CD4-positive, alpha-beta T cell treated with Interleukin-4 for 1 hour (primary cell): Measurements from ENCODE around the gene RUSF1.
"Not testable (repeated sequence)": the region's sequence is repeated elsewhere in the genome, so short reads cannot be mapped to it uniquely, and the experiment has no call there.

Source experiments
- DNase-seq, 2 donors: peaks; one replicate each; pipeline ENCODE4 v3.0.0-alpha.2; 2020 to 2022

The RUSF1 gene

GRCh38 chr16:31507929-31508705, at the start of gene RUSF1:
TSS of gene RUSF1 (minus strand) at chr16:31508391. CDS start at chr16:31508373, 18 bp downstream.
- DNase-seq, result peak; percentile 83 to 84

GRCh38 chr16:31542763-31543162, 34.6 kb upstream of the RUSF1 start:
- DNase-seq, result no peak

GRCh38 chr16:31539762-31540161, 31.6 kb upstream of the RUSF1 start:
- not testable (repeated sequence) for DNase-seq

- DNase-seq, result not testable (repeated sequence)
Observed at GRCh38 chr16:31538243-31538598, 30.0 kb upstream of the RUSF1 start.

GRCh38 chr16:31537362-31538242, 29.4 kb upstream of the RUSF1 start:
- no peak for DNase-seq

GRCh38 chr16:31536804-31537361, 28.7 kb upstream of the RUSF1 start:
- DNase-seq, result no peak

- DNase-seq, result no peak
Observed at GRCh38 chr16:31535737-31536136, 27.5 kb upstream of the RUSF1 start.

GRCh38 chr16:31532896-31533295, 24.7 kb upstream of the RUSF1 start:
- no peak for DNase-seq

GRCh38 chr16:31532120-31532519, 23.9 kb upstream of the RUSF1 start:
- DNase-seq, result no peak

- no peak for DNase-seq
Observed at GRCh38 chr16:31531096-31531495, 22.9 kb upstream of the RUSF1 start.

GRCh38 chr16:31530405-31530804, 22.2 kb upstream of the RUSF1 start:
- DNase-seq, result no peak

GRCh38 chr16:31529937-31530312, 21.7 kb upstream of the RUSF1 start:
- DNase-seq, result no peak

- DNase-seq, result no peak
Observed at GRCh38 chr16:31529108-31529936, 21.1 kb upstream of the RUSF1 start.

- DNase-seq, result no peak
Observed at GRCh38 chr16:31528523-31529107, 20.4 kb upstream of the RUSF1 start.

GRCh38 chr16:31527734-31528274, 19.6 kb upstream of the RUSF1 start, which contains the start of gene AHSP:
TSS of gene AHSP (plus strand) at chr16:31527900. CDS start at chr16:31528140, 240 bp downstream.
- DNase-seq, result no peak

- DNase-seq, result no peak
Observed at GRCh38 chr16:31525113-31525512, 16.9 kb upstream of the RUSF1 start.

- not testable (repeated sequence) for DNase-seq
Observed at GRCh38 chr16:31523768-31524167, 15.6 kb upstream of the RUSF1 start.

GRCh38 chr16:31522071-31522470, 13.9 kb upstream of the RUSF1 start:
- DNase-seq, result no peak

GRCh38 chr16:31521368-31521767, 13.2 kb upstream of the RUSF1 start:
- no peak for DNase-seq

GRCh38 chr16:31519759-31520431, 11.7 kb upstream of the RUSF1 start:
- no peak for DNase-seq

GRCh38 chr16:31517800-31518402, 9.7 kb upstream of the RUSF1 start:
- no peak for DNase-seq
